Mesothelial cell of epicardium (in vitro differentiated cells): ENCODE measurements around the gene RIMS4. TPM values are rescaled to one million over a fixed set of nuclear protein-coding genes. Genes with fewer than 3 reads are reported as not detected.
"Not testable (repeated sequence)": the region's sequence is repeated elsewhere in the genome, so short reads cannot be mapped to it uniquely, and the experiment has no call there.

Source experiments
- DNase-seq, 2 experiments: peaks; one replicate each; pipeline ENCODE4 v3.0.0; 2021; ENCODE audit warnings: low spot score in 2 of 2; ENCODE audit not compliant: unreplicated experiment in 2 of 2
- H3K27ac Mint-ChIP-seq: 2 replicates; pipeline ENCODE4 v1.8.0; 2021; ENCODE audit warnings: mixed read lengths
- H3K27me3 Mint-ChIP-seq: 2 replicates; pipeline ENCODE4 v1.8.0; 2021; ENCODE audit warnings: low read depth, mixed read lengths
- H3K36me3 Mint-ChIP-seq: 2 replicates; pipeline ENCODE4 v1.8.0; 2021; ENCODE audit warnings: mixed read lengths
- H3K4me1 Mint-ChIP-seq: 2 replicates; pipeline ENCODE4 v1.8.0; 2021; ENCODE audit warnings: mixed read lengths
- H3K4me3 Mint-ChIP-seq: 2 replicates; pipeline ENCODE4 v1.8.0; 2021; ENCODE audit warnings: mild to moderate bottlenecking, moderate library complexity, mixed read lengths
- H3K9me3 Mint-ChIP-seq: 2 replicates; pipeline ENCODE4 v1.8.0; 2021; ENCODE audit warnings: mixed read lengths
- CTCF ChIP-seq: fragments of 200-600 bp; sonication (generic); IDR thresholded peaks from one replicate; pipeline ENCODE4 v1.5.0; 2021; ENCODE audit warnings: antibody characterized with exemption; ENCODE audit not compliant: unreplicated experiment
- total RNA-seq: library from RNA; stranded (reverse); gene quantifications from 3 replicates; pipeline ENCODE4 v1.2.1, GENCODE V29; 2021

Gene RIMS4
- total RNA-seq, 1 donor from 2014 or later: 1.6 TPM

GRCh38 chr20:44830523-44830922, 20.2 kb upstream of the RIMS4 start:
- Mint-ChIP-seq H3K27ac (no peak overlapping the region), H3K4me3 (no peak overlapping the region), H3K9me3 (peaks cover 6% of the 10 kb centered on the region), H3K27me3 (peaks cover 18% of the 10 kb centered on the region), H3K4me1 (peaks cover 5% of the 10 kb centered on the region), H3K36me3 (no peaks in the 10 kb centered on the region)
- no peak for TF ChIP-seq CTCF
- no peak for DNase-seq

GRCh38 chr20:44829688-44830087, 19.3 kb upstream of the RIMS4 start:
- H3K36me3 Mint-ChIP-seq: no peaks in the 10 kb centered on the region
- H3K27ac Mint-ChIP-seq: no peak overlapping the region

GRCh38 chr20:44828640-44829039, 18.3 kb upstream of the RIMS4 start:
- no peak for TF ChIP-seq CTCF
- H3K4me3 Mint-ChIP-seq: no peak overlapping the region
- no peak for DNase-seq
- peaks cover 24% of the 10 kb centered on the region for H3K27me3 Mint-ChIP-seq
- no peaks in the 10 kb centered on the region for H3K4me1 Mint-ChIP-seq
- peaks cover 6% of the 10 kb centered on the region for H3K9me3 Mint-ChIP-seq
- H3K36me3 Mint-ChIP-seq: no peaks in the 10 kb centered on the region
- H3K27ac Mint-ChIP-seq: no peak overlapping the region

More at GRCh38 chr20:44829688-44830087, 19.3 kb upstream of the RIMS4 start:
- Mint-ChIP-seq H3K27me3 (peaks cover 18% of the 10 kb centered on the region), H3K9me3 (peaks cover 6% of the 10 kb centered on the region), H3K4me1 (peaks cover under 1% of the 10 kb centered on the region), H3K4me3 (no peak overlapping the region)
- TF ChIP-seq CTCF: no peak
- no peak for DNase-seq

GRCh38 chr20:44827401-44827800, 17.1 kb upstream of the RIMS4 start:
- Mint-ChIP-seq H3K9me3 (peaks cover 6% of the 10 kb centered on the region), H3K27me3 (peaks cover 24% of the 10 kb centered on the region), H3K36me3 (no peaks in the 10 kb centered on the region), H3K4me1 (no peaks in the 10 kb centered on the region), H3K4me3 (no peak overlapping the region), H3K27ac (no peak overlapping the region)
- no peak for TF ChIP-seq CTCF
- no peak for DNase-seq

GRCh38 chr20:44821576-44821975, 11.2 kb upstream of the RIMS4 start:
- not testable (repeated sequence) for H3K36me3 Mint-ChIP-seq, H3K27ac Mint-ChIP-seq, DNase-seq, H3K9me3 Mint-ChIP-seq, H3K4me3 Mint-ChIP-seq, H3K4me1 Mint-ChIP-seq
- H3K27me3 Mint-ChIP-seq: peaks cover 11% of the 10 kb centered on the region

GRCh38 chr20:44819936-44820335, 9.6 kb upstream of the RIMS4 start:
- Mint-ChIP-seq H3K4me1 (no peaks in the 10 kb centered on the region), H3K27me3 (peaks cover 16% of the 10 kb centered on the region)

More at GRCh38 chr20:44819936-44820335, 9.6 kb upstream of the RIMS4 start:
- H3K36me3 Mint-ChIP-seq: no peaks in the 10 kb centered on the region
- H3K9me3 Mint-ChIP-seq: no peaks in the 10 kb centered on the region
- no peak overlapping the region for H3K4me3 Mint-ChIP-seq
- TF ChIP-seq CTCF: no peak
- no peak overlapping the region for H3K27ac Mint-ChIP-seq
- no peak for DNase-seq
